Neural cell (in vitro differentiated cells): Measurements from ENCODE around the gene CCN5.

Source experiments
- CTCF ChIP-seq: fragments of 450-650 bp; IDR thresholded peaks from 2 replicates; pipeline ENCODE4 v1.5.1; 2014; ENCODE audit warnings: antibody characterized with exemption, mild to moderate bottlenecking, moderate library complexity; ENCODE audit not compliant: poor library complexity, severe bottlenecking
- EZH2 ChIP-seq: fragments of 200-600, 300-800 bp; shearing (Covaris generic), sonication (generic); IDR thresholded peaks from 2 replicates; pipeline ENCODE4 v1.6.1; 2014; ENCODE audit warnings: antibody characterized with exemption, low read length, borderline replicate concordance, mild to moderate bottlenecking; ENCODE audit not compliant: insufficient read depth, poor library complexity, severe bottlenecking
- POLR2AphosphoS5 ChIP-seq: IDR thresholded peaks from 2 replicates; pipeline ENCODE4 v1.6.1; 2012
- REST ChIP-seq: IDR thresholded peaks from 2 replicates; pipeline ENCODE4 v1.6.1; 2012; ENCODE audit warnings: borderline replicate concordance
- TAF1 ChIP-seq: IDR thresholded peaks from 2 replicates; pipeline ENCODE4 v1.6.1; 2012; ENCODE audit warnings: low read depth

- TF ChIP-seq CTCF, result no peak
- no peak for TF ChIP-seq POLR2AphosphoS5
- no peak for TF ChIP-seq REST
- no peak for TF ChIP-seq TAF1
- no peak for TF ChIP-seq EZH2
Observed at GRCh38 chr20:44728801-44729443, 13.8 kb downstream of the CCN5 start.
